VCaP (cell line): ENCODE data around the gene YJEFN3.

Experiments
- H3K27ac ChIP-seq: fragments of 450-650 bp; 2 replicates; pipeline ENCODE4 v1.5.1; 2017
- TF ChIP-seq, protein P1 (sequence below): fragments of 450-650 bp; conservative IDR thresholded peaks from 2 replicates; pipeline ENCODE4 v1.5.1; 2017; ENCODE audit warnings: mild to moderate bottlenecking, moderate library complexity

Gene YJEFN3

DNA sequence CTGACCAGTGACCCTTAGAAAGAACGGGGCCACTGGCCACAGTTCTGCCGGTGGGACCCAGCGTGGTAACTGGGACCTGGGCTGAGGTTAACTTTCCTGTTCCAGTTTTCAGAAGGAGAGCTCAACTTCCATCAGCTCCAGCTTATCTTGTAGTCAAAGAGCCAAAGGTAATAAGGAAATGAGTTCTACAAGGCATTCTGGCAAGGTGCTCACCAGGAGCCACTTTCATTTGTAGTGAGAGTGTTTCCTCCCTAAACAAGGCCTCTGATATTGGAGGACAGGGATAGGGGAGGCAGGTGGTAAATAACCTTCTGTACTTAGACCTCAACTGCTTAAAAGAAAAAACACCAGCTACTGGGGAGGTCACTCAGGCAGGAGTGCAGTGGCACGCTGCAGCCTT lies 51.7 kb downstream of the YJEFN3 start:
- no peak overlapping the region for H3K27ac ChIP-seq
- TF ChIP-seq, protein P1, sequence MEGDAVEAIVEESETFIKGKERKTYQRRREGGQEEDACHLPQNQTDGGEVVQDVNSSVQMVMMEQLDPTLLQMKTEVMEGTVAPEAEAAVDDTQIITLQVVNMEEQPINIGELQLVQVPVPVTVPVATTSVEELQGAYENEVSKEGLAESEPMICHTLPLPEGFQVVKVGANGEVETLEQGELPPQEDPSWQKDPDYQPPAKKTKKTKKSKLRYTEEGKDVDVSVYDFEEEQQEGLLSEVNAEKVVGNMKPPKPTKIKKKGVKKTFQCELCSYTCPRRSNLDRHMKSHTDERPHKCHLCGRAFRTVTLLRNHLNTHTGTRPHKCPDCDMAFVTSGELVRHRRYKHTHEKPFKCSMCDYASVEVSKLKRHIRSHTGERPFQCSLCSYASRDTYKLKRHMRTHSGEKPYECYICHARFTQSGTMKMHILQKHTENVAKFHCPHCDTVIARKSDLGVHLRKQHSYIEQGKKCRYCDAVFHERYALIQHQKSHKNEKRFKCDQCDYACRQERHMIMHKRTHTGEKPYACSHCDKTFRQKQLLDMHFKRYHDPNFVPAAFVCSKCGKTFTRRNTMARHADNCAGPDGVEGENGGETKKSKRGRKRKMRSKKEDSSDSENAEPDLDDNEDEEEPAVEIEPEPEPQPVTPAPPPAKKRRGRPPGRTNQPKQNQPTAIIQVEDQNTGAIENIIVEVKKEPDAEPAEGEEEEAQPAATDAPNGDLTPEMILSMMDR, result no peak

DNA sequence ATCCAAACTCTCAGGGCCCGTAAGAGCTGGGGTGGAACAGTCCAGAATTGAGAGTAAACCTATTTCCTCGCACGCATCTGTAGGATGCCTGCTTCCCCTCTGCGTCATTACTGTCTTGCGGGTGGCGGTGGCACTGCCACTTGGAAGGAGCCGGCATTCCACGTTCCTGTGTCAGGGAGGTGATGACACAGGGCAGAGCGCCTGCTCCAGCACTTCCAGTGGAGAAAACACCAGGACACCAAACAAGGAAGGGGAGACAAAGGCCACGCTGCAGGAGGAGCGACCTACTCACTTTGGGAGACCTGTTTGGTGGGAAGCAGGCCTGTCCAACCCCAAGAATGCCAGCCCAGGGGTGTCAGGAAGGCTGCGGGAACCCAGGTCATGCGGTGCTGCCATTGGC lies 52.7 kb downstream of the YJEFN3 start:
- no peak overlapping the region for H3K27ac ChIP-seq
- TF ChIP-seq, protein P1, result no peak

DNA sequence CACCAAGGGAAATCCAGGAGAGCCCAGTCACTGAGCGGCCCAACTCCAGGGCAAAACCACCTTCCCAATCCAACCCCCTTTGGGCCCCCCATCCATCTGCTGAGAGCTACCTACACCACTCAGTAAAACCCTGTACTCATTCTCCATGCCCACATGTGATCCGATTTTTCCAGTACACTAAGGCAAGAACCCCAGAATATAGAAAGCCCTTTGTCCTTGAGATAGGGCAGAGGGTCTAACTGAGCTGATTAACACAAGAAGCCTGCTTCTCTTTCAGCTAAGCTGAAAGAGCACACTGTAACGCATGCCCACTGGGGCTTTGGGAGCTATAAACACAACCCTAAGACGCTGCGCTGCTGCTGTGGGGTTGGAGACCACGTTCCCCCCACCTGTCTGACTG lies 53.8 kb downstream of the YJEFN3 start:
- TF ChIP-seq, protein P1, result no peak
- H3K27ac ChIP-seq, result no peak overlapping the region

DNA sequence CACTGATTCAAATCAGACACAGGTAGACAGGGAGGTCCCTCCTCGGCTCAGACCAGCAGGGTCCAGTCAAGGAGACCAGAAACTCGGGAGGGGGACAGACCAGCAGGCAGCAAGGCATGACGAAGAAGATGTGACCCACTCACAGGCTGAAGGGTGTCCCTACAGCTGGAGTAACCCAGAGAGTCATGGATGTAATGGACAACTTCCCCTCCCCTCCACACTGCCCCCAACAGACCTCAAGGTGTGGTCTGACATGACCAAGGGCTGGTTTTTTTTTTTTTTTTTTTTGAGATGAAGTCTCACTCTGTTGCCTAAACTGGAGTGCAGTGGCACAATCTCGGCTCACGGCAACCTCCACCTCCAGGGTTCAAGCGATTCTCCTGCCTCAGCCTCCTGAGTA lies 55.6 kb downstream of the YJEFN3 start:
- TF ChIP-seq, protein P1, result no peak
- no peak overlapping the region for H3K27ac ChIP-seq
